HG03280 (cell line): ENCODE data around the gene RHO.
"Not testable (repeated sequence)": the region's sequence is repeated elsewhere in the genome, so short reads cannot be mapped to it uniquely, and the experiment has no call there.

Source experiments
- ATAC-seq: cut with Tn5 transposase; IDR thresholded peaks from one replicate; pipeline ENCODE4 v1.9.1; 2021; ENCODE audit warnings: mild to moderate bottlenecking, moderate library complexity; ENCODE audit not compliant: unreplicated experiment

The RHO gene

DNA sequence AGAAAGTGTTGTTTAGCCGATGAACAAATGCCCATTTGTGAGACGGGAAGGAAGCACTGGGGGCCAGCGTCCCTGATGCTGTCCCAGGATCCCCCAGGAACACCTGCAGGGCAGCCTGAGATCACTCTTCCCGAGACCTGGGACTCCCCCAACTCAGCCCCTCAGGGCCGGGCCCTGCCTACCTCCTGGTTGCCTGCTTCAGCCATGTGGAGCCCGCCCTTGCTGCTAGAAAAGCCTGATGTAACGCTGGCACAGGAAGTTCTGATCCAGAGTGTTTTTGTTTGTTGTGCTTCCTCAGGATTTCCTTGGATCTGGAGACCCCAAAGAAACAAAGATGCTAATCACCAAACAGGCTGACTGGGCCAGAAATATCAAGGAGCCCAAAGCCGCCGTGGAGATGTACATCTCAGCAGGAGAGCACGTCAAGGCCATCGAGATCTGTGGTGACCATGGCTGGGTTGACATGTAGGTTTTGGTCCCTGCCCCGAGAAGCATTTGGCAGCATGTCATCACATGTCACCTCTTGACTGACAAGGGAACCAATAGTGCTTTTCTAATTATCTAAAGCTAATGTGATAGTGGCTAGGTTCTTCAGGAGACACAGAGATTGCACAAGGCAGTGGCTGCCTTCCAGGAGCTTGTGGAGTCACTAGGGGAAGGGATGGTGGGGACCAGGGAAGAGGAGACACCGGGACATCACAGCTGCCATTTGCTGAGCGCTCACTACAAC is 28.7 kb upstream of the RHO start:
- ATAC-seq: not testable (repeated sequence)

DNA sequence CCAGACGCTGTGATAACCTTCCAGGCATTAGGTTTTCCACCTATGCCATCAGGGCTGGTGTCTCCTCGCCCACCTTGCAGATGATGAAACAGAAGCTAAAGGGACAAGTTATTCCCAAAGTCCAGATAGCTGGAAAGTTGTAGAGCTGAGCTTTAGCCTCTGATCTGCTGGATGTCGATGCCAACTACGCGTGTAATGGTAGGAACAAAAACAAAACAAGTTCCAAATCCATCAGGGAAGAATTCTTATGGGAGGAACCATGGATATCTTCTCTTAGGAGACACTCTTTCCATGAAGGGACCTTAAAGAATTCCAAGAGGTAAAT is 28.1 kb upstream of the RHO start:
- ATAC-seq: no peak

DNA sequence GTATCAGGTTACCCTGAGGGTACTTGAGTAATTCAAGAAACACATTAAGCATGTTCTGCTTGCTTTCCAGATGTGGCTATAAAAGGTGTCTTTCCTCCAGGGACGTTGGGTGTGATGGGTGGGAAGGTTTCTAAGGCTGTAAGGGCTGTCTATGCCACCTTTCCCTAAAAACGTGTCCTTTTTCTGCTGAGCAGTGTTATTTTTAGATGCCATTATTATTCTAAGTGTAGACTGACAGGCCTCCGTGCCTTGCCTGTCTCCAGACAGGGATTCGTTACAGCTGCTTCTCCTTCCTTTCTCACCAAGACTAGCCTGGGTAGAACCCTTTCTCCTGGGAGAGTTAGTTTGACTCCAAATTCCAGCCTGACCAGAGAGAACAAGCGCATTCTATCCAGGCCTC is 26.8 kb upstream of the RHO start:
- ATAC-seq: no peak

DNA sequence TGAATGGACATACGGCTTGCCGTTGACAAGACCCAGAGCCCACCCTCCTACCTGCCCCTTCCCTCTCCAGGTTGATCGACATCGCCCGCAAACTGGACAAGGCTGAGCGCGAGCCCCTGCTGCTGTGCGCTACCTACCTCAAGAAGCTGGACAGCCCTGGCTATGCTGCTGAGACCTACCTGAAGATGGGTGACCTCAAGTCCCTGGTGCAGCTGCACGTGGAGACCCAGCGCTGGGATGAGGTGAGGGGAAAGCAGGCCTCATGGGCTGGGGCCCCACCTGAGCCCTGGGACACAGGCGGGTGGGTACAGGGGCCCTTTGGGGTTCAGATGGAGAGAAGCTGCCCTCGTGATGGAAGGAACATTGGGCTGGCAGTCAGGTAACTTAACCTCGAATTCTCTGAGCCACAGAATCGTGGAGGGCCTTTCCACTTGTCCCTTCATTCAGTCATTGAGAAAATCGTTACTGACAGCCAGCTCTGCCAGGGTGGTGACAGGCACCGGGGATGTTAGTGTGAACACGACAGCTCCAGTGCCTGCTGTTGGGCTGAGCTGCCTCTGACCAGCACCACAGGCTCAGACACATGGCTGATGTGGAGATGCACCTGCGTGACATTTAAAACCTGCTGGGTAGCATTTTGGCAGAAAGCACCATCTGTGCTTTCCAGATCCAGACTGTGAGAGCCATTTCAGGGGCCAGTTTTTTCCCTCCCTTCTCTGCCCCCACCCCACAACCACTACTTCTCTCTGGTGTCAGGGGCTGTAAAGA is 25.6 kb upstream of the RHO start:
- ATAC-seq: no peak

DNA sequence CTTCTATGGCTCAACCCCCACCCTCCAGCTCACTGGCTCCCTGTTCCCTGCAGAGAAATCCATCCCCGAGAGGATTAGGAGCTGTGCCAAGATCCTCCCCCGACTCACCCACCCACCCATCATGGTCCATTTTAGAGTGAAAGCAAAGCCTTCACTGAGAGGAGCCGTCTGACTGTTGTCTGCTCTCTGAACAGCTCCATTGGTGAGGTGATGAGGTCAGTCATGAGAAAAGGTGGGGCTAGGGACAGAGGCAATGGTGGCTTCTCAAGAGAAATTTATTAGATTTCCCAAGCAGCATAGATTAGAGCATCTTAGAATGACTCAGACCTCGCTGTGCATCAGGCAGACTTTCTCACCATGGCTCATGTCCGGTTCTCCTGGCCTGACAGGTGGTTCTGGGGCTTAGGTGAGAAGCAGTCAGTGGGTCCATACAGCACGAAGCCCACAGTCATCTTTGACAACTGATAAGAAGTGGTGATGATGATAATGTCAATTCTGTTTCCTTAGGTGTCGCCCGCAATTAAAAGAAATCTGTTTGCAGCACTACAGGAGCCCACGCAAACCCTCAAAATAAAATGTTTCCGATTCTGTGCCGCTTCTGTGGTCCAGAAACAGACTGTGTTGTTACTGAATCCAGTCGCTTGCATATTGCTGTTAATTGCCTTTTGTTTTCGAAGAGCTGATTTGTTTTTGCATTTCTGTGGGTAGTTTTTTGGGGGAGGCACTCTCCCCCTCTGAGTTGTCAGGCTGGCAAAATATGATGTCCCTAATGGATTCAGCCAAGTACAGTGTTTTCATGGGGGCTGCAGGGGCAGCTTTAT is 24.8 kb upstream of the RHO start:
- no peak for ATAC-seq

DNA sequence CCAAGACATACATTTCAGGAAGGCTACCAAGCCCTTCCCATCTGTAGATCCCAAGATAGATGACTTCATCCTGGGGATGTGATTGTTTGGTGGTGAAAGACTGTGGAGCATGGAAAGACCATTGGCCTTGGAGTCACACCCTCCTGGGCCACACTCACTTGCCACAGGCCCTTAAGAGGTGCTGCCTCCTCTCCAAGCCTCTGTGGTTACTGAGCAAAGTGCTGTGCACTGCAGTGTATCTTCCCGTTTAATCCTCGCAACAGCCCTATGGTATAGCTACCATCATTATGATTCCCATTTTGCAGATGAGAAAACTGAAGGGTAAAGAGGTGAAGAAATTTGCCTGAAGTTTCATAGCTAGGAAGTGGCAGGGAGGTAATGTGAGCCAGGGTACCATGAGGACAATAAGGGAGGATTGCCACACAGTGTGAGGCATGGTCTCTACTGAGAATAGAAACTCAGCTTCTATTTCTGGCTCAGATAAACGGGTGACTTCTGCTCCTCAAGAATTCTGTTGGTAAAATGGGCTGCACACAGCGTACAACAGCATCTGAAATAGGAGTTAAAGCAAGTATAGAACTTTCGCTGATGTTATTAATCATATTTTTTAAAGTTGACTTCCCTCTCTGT is 23.9 kb upstream of the RHO start:
- no peak for ATAC-seq

DNA sequence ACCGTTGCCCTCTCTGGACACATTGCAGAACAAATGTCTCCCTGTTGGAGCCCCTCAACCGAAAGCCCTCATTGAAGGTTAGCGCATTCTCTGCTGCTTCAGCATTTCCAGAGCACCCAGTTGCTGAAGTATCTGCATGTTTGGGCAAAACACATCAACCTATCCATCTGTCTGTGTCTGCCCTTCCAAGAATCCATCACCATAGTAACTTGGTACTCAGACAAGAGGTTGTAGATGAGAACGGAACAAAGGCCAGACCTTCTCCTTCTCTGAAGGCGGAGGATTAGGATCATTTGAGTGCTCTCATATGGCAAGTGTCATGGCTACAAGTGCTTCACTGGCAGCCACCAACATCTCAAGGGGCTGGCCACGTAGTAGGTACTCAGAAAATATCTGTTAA is 23.1 kb upstream of the RHO start:
- no peak for ATAC-seq

DNA sequence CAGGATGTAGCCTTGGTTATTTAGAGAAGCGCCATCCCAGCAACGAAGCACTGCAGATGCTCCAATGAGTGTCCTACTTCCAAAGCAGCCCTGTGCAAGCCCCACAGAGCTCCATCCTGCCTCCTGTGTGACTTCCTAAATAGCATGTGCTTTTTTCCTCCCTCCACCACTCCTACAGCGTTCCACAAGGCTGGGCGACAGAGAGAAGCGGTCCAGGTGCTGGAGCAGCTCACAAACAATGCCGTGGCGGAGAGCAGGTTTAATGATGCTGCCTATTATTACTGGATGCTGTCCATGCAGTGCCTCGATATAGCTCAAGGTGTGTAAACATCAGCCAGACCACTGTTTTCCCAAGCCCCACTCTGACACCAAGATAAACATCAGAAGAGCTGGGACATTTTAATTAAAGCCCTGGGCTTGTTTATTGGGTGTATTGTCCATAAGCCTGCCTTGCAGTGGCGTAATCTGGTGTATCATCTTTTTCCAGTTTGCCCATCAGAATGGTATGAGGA is 22.2 kb upstream of the RHO start:
- no peak for ATAC-seq

DNA sequence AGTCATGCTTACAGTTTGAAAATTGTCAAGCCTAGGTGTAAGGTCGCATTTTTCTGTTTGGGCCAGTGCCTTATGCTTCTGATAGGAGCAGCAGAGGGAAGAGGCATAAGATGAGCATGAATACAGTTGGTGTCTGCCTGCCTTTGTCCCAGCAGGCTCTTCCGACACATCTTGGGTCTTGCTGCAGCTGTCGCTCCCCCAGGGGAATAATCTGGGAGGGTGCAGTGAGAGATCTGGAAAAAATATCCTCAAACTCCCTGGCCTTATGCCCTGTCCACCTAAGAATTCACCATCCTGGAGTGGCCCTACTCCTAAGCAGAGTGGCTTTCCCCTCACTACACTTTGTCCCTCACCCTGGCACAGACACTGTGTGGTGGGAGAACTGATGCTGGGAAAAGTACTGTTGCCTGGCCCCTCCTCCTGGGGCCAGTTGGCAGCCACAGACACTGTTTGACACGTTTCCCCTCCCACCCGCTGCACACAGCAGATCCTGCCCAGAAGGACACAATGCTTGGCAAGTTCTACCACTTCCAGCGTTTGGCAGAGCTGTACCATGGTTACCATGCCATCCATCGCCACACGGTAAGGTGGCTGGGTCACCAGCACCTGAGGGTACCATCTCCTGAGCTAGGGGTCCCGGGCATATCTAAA is 21.1 kb upstream of the RHO start:
- no peak for ATAC-seq

DNA sequence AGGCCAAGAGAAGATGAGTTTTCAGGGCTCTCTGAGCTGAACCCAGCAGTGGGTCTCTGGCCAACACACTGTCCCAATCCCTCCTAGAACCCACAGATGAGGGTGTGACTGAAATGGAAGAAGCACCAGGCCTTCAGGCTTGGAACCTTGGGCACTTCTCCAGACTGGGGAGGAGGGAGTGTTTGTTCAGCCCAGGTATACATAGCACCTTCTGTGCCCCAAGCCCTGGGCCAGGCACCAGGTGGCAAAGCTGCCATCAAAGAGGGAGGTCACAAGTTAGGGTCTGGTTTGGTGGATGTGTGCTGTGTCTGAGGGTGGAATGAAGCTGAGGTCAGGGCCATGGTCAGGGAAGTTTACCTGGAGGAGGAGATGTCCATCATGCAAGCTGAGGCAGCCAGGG is 15.8 kb upstream of the RHO start:
- ATAC-seq: no peak

DNA sequence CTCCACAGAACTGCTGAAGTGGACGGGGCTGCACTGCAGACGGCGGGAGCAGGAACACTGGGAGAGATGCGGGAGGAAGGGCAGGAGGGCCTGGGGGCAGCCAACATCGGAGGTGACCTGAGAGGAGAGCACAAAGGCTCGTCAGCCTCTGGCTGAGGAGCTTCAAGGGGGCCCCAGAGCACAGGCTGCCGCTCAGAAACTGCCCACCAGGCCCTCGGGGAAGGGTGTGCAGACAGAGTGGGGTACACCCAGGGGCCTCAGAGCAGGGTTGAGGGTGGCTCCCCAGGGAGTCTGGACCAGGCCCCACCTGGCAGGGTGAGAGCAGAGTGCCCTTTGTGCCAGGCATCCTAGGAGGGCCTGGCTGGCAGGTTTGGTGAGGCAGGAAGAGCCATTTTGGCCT is 14.7 kb upstream of the RHO start:
- ATAC-seq: no peak

DNA sequence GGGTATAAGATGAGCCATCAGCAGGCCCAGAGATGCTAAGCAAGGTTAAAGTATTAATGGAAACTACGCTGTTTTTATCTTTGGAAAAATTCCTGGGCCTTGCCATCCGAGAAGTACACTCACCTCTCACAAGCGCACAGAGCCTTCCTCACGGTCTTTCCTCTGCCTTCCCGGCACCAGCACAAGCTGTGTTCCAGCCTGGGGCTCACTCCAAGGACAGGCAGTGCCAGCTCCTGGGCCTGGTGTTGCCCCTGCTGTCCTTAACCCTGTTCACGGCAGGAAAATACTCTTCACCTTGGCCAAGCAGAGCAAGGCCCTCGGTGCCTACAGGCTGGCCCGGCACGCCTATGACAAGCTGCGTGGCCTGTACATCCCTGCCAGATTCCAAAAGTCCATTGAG is 14.3 kb upstream of the RHO start:
- no peak for ATAC-seq

DNA sequence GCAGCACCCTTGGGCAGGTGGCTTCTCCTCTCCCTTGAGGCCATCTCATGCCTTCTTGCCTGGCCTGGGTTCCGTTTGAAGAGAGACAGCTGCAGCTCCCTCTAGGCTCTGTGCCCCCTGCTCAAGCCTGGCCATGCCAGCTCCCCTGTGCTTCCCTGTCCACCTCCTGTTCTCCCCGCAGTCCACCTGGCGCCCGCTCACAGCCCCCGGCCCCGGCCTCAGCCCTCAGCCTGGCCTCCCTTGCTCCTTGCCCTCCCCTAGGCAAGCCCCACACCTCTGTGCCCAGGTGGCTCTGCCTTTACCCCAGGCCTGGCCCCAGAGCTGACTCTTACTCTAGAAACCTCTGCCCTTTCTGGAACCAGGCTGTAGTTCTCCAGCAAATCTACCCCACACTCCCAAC is 13.9 kb upstream of the RHO start:
- no peak for ATAC-seq

DNA sequence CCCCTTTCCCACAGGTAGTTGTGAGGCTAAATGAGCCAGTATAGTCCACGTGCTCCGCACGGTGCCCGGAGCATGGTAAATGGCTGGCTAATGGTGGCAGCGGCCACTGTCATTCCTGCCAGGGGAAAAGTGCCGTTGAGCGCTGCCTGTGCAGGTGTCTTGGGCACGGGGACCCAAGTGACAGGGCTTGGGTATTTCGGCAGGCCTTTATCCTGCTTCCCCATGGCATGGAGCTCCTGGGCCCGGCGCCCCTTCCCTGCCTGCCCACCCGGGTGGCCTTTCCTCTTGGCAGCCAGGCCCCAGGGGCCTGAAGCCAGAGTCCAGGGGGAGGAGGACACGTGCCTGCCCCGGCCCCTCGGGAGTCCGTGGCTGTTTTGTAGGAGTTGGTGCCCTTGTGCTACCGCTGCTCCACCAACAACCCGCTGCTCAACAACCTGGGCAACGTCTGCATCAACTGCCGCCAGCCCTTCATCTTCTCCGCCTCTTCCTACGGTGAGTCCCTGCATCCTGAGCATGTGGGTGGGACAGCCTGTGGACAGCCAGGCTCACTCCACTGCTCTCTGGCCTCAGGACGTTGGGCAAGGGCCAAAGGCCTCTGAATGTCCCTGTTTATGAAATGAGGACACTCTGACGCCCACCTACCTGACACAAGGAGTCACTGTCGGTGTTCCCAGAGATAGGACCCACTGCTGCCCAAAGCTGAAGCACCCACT is 13.2 kb upstream of the RHO start:
- not testable (repeated sequence) for ATAC-seq

DNA sequence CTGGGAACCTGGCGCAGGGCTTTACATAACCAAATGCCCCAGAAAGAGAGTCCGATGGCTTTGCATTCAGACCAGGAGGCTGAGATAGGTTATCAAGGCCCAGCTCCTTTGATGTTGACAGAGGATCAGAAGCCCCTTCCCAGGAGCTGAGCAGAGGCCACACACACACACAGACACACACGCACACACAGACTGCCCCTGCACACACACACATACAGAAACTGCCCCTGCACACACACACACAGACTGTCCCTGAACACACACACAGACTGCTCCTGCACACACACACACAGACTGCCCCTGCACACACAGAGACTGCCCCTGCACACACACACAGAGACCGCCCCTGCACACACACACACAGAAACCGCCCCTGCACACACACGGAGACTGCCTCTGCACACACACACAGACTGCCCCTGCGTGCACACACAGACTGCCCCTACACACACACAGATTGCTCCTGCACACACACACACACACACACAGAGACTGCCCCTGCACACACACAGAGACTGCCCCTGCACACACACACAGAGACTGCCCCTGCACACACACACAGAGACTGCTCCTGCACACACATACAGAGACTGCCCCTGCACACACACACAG is 12.5 kb upstream of the RHO start:
- not testable (repeated sequence) for ATAC-seq

DNA sequence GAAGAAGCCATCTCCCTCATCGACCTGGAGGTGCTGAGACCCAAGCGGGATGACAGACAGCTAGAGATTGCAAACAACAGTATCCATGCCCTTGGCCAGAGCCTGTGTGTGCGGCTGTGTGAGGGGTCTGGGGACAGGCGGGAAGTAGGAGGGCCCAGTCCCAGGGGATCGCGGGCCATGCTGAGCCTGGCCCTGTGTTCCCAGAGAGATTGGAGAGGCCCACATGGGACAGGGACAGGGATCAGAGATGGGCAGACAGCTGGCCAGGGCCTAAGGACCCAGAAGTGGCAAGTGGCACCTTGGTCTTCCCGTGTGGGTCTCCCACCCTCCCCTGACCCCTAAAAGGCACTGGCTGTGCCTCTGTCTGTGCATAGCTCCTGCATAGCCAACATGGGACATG is 10.9 kb upstream of the RHO start:
- ATAC-seq: no peak

DNA sequence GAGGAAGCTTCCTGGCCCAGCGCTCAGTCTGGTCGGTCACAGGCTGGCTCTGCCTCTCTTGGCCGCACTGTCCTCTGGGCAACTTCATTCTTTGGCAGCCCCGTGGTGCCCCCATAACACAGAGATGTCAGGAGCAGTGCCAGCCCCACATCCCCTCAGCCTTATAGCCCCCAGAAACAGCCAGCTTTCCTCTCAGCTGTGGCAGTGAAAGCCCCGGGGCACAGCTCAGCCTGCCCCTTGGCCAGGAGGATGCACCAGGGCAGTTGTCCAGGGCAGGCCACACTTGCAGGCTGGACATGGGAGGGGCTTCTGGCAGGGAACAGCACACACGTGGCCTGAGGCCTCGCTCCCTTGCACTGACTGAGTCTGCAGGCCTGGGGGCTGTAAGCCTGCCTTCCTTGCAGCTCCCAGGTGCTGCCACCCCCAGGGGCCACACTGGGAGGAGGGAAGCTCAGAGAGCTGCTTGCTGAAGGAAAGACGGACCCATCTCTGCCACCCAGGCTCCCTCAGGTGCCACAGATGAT is 10.3 kb upstream of the RHO start:
- ATAC-seq: no peak

DNA sequence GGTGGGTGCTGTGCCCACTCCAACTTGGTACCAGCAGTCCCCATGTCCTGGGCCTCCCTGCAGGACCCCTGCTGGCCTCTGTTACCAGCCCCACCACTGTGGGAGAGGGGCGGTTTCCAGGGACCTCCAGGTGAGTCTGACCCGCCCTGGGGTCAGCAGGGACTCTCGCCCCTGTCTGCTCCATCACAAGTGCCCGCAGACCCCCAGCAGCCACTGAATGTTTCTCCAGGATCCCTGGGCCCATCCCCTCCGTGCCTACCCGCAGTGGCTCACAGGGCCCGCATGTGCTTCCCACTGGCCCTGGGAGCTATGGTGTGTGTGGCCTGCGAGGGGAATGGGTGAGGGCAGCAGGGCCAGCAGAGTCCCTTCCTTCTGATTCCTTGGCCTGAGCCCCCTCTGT is 9.9 kb upstream of the RHO start:
- no peak for ATAC-seq

DNA sequence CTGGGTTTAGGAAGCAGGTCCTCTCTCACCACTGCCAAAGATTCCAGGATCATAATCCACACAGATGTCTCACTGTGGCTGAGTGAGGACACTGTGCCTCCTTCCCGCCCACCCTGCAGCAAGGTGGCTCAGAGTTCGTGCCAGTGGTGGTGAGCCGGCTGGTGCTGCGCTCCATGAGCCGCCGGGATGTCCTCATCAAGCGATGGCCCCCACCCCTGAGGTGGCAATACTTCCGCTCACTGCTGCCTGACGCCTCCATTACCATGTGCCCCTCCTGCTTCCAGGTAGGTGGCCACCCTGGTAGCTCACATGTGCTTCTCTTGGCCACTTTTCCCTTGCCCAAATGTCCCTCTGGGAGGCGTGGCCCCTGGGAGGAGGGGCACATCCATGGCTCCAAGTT is 9.0 kb upstream of the RHO start:
- ATAC-seq: no peak
